ENCODE data around the gene GRIK2.

DNA sequence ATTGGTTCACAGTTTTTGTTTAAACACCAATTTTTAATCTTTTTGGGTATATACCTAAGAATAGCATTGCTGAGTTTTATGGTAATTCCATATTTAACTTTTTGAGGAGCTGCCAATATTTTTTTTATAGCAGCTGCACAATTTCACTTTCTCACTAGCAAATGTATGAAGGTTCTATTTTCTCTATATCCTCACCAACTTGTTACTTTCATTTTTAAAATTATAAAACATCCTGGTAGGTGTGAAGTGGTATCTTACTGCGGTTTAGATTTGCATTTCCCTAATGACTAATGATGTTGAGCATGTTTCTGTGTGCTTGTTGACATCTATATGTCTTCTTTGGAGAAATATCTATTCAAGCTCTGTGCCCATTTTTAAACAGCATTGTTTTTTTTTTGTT lies 452.1 kb downstream of the GRIK2 start:
- no peak for TF ChIP-seq TAF1 (IDR thresholded peaks at IDR 0.05; ENCODE audit: borderline replicate concordance, low read depth, low read length)
- TF ChIP-seq POLR2A (IDR thresholded peaks at IDR 0.05; ENCODE audit: low read depth, low read length), result no peak

Data from GM12892 (cell line).